GM19025 (cell line): ENCODE results near the gene C18orf54.
A peak's percentile ranks its signal among the peaks of the same experiment; 100 is the strongest.
"Not testable (repeated sequence)": the region's sequence is repeated elsewhere in the genome, so short reads cannot be mapped to it uniquely, and the experiment has no call there.

Experiments
- ATAC-seq: cut with Tn5 transposase; IDR thresholded peaks from one replicate; pipeline ENCODE4 v1.9.1; 2021; ENCODE audit warnings: mild to moderate bottlenecking, low read depth, moderate library complexity; ENCODE audit not compliant: unreplicated experiment

Gene C18orf54

GRCh38 chr18:54357660-54358494, at the start of gene C18orf54, which contains the start of gene STARD6:
TSS of gene C18orf54 (plus strand) at chr18:54357906. CDS start at chr18:54360573, 2,667 bp downstream.
TSS of gene STARD6 (minus strand) at chr18:54357858. CDS start at chr18:54354573, 3,285 bp downstream.
- ATAC-seq: peak; percentile 94

DNA sequence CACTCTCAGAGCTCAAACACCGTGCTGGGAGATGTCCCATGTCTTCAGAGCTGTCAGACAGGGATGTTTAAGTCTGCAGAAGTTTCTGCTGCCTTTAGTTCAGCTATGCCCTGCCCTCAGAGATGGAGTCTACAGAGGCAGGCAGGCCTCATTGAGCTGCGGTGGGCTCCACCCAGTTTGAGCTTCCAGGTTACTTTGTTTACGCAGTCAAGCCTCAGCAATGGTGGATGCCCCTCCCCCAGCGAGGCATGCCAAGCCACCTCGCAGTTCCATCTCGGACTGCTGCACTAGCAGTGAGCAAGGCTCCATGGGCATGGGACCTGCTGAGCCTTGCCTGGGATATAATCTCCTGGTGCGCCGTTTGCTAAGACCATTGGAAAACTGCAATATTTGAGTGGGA, 48.1 kb upstream of the C18orf54 start:
- ATAC-seq: not testable (repeated sequence)

GRCh38 chr18:54316071-54316820, 41.5 kb upstream of the C18orf54 start:
- no peak for ATAC-seq

- no peak for ATAC-seq
Measured at GRCh38 chr18:54323561-54323960, 34.1 kb upstream of the C18orf54 start.

DNA sequence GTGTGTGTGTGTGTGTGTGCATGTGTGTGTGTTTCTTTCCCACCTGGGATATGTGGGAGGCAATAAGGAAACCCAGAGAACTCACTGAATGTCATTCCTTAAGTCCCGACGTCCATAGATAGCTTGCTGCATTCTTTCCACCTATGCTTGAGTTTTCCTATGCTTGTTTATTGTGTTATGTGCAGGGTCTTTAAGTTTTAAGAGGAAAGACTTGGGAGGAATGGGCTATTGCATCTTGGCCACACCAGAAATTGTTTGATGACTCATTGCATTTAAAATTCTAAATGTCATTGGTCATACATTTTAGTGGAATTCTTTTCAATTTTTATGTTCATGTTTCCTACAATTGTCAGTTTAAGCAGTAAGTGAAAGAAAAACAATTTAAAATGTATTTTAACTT, 33.7 kb upstream of the C18orf54 start:
- ATAC-seq: no peak

GRCh38 chr18:54327818-54328217, 29.9 kb upstream of the C18orf54 start:
- no peak for ATAC-seq

DNA sequence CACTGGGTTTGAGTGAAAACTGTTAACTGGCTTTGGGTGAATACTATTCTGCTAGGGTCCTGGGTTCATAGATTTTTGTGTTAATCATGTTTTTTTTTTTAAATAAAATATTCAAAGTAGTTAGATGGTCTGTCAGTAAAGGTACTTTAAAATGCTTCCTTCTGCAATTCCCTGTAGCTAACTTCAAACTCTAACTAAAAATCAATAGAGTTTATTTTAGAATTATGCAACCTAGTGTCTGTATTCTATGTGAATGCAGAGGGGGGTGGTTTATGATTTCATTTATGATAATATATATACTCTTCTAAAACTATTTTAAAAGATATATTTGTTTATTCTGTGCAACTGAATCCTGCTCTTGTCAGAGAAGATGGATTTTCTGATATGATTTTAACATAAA, 27.9 kb upstream of the C18orf54 start:
- ATAC-seq: no peak

GRCh38 chr18:54330768-54331548, 26.7 kb upstream of the C18orf54 start:
- ATAC-seq: no peak

GRCh38 chr18:54335638-54336173, 22.0 kb upstream of the C18orf54 start:
- no peak for ATAC-seq

- no peak for ATAC-seq
Measured at GRCh38 chr18:54338230-54338629, 19.5 kb upstream of the C18orf54 start.

- ATAC-seq: no peak
Measured at GRCh38 chr18:54351186-54351585, 6.5 kb upstream of the C18orf54 start.

GRCh38 chr18:54357082-54357659, 535 bp upstream of the C18orf54 start:
- peak; percentile 33 for ATAC-seq

- ATAC-seq: peak; percentile 6
Measured at GRCh38 chr18:54358495-54359040, 862 bp downstream of the C18orf54 start.

- ATAC-seq: no peak
Measured at GRCh38 chr18:54359233-54359632, 1.5 kb downstream of the C18orf54 start.

DNA sequence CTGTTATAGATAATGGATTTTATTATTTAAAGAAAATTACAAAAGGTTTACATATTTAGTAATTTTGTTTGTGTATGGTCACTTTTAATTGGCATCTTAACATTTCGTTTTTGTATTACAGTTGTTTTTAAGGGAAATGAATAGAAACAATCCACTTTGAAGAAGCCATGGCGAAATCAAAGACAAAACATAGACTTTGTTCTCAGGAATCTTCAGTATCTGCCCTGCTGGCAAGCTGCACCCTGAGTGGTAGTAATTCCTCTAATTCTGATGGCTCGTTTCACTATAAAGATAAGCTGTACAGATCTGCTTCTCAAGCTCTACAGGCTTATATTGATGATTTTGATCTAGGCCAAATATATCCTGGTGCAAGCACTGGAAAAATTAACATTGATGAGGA, 2.7 kb downstream of the C18orf54 start:
- no peak for ATAC-seq

DNA sequence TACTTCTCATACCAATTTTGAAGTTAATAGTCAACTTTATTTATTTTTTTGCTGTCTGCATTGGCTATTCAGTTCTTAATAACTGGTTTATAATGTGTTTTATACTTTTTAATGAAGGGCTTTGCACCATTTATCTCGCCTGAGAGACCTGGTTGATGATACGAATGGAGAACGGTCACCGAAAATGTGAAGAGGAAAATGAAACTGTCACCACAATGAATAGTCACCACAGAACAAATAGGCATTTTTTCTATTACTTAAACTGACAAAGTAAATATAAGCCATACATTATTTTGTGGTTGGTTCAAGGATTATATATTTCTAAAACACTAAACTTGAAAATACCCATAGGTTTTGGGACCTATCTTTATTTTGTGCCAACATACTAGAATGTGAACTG, 20.4 kb downstream of the C18orf54 start:
- ATAC-seq: no peak

DNA sequence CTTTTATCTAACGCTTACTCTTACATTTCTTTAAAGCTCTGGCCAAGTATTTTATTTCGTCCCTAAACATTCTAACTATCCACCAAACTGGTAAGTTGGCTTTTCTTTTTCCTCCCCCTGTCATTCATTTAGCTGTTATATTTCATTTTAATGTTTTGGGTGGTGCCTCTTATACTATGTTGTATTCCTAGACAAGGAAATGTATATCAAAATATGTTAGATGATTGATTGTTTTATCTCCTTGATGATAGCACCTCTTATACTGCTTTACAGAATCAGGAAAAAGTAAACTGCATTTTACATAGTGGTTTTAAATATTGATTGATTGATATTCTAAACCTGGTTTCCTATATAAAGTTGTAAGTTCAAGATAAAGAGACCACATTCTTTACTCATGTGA, 23.9 kb downstream of the C18orf54 start:
- no peak for ATAC-seq

GRCh38 chr18:54382076-54382475, 24.4 kb downstream of the C18orf54 start:
- no peak for ATAC-seq

GRCh38 chr18:54382733-54383252, 25.1 kb downstream of the C18orf54 start:
- no peak for ATAC-seq

DNA sequence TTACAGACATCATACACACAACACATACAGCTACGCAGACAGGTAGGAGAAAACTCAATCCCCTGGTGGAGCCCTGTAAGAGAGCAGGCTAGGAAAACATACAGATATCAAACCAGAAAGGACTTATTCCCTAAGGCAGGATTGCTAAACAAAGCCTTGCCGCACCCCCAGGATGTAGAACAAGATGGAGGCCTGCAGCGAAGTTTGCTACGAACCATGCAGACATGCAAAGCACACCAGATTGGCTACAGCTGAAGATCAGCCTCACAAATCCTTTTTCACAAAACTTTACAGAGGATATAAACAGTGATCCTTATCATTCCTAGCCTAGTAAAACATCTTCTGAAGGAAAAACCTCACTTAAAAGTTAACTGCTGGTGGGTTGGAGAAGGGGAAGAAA, 28.3 kb downstream of the C18orf54 start:
- no peak for ATAC-seq
